Endothelial cell of umbilical vein (primary cell): ENCODE results near the gene TRABD.

ENCODE experiments used
- CTCF ChIP-seq, 2 donors: IDR thresholded peaks; 1 replicate in 1 of 2; 2 replicates in 1 of 2; pipeline ENCODE4 v1.5.1; 2011; ENCODE audit warnings: low read length in 2 of 2, mild to moderate bottlenecking in 2 of 2, moderate library complexity in 2 of 2, control low read depth in 1 of 2, inconsistent platforms in 1 of 2, low read depth in 1 of 2; ENCODE audit not compliant: insufficient read depth in 1 of 2; ENCODE audit errors: extremely low read depth in 1 of 2
- EZH2 ChIP-seq: IDR thresholded peaks from 2 replicates; pipeline ENCODE4 v1.6.1; 2012; ENCODE audit warnings: borderline replicate concordance, low read depth, mild to moderate bottlenecking, moderate library complexity, low read length, inconsistent platforms; ENCODE audit not compliant: severe bottlenecking
- FOS ChIP-seq: IDR thresholded peaks from 2 replicates; pipeline ENCODE4 v1.6.1; 2011; ENCODE audit warnings: mild to moderate bottlenecking, low read length, moderate library complexity, borderline replicate concordance; ENCODE audit not compliant: insufficient read depth
- MAX ChIP-seq: IDR thresholded peaks from 2 replicates; pipeline ENCODE4 v1.6.1; 2011; ENCODE audit not compliant: insufficient read depth, insufficient read length
- POLR2A ChIP-seq: IDR thresholded peaks from 2 replicates; pipeline ENCODE4 v1.6.1; 2012; ENCODE audit warnings: low read depth, mild to moderate bottlenecking, control low read depth, low read length
- POLR2AphosphoS5 ChIP-seq: IDR thresholded peaks from 2 replicates; pipeline ENCODE4 v1.6.1; 2012; ENCODE audit warnings: low read depth, mild to moderate bottlenecking, control low read depth, low read length, moderate library complexity; ENCODE audit not compliant: insufficient read depth

DNA sequence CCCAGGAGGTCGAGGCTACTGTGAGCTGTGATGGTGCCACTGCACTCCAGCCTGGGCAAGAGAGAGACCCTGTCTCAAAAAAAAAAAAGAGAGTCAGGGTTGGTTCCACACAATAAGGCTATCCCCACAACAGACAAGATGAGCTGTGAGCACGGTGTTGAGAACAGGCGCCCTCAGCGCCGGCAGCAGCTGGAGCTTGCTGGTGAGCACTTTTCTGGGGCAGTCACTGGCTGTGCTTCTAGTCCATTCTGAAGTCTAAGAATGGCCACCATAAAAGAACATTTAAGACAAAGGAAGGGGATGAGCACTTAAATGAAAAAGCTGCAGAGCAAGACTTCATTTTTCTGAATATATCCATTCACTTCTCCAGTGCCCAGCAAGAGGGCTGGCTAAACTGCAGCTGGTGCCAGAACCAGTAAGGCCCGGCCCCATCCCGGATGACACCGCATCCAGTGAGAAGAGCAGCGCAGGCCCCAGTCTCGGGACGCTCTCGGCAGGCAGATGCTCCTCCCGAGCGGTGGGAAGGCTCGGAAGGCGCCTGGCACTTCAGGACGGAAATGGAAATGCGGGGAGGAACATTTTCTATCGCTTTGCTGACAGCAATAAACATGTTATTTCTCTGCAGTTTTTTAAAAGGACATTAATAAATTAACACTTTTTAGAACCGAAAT is 46.9 kb downstream of the TRABD start:
- TF ChIP-seq EZH2, result no peak
- no peak for TF ChIP-seq MAX
- TF ChIP-seq CTCF (IDR thresholded peaks at IDR 0.05; ENCODE audit: extremely low read depth in 1 of 2, insufficient read depth in 1 of 2, low read depth in 1 of 2, low read length in 2 of 2), result no peak
- no peak for TF ChIP-seq POLR2A
- no peak for TF ChIP-seq POLR2AphosphoS5
- no peak for TF ChIP-seq FOS
